ENCODE data around the gene VAV2. TPM values are rescaled to one million over a fixed set of nuclear protein-coding genes. Genes with fewer than 3 reads are reported as not detected.

Gene VAV2
- total RNA-seq, 2 experiments from 2014 or later: 4.7 to 6.4 TPM

- POLR2A ChIA-PET: no interaction called here
- H3K4me3 Mint-ChIP-seq: no peak overlapping the region
These were observed 4.0 kb downstream of the VAV2 start for GRCh38 chr9:133987946-133988665.

GRCh38 chr9:133987446-133987788, 4.7 kb downstream of the VAV2 start:
- POLR2A ChIA-PET: no interaction called here
- H3K4me1 Mint-ChIP-seq: no peaks in the 10 kb centered on the region
- ATAC-seq (ENCODE audit: low read depth) (no peak), DNase-seq (no peak)
- peaks cover 5% of the 10 kb centered on the region for H3K27me3 Mint-ChIP-seq
- no peaks in the 10 kb centered on the region for H3K9me3 Mint-ChIP-seq
- no peaks in the 10 kb centered on the region for H3K36me3 Mint-ChIP-seq
- H3K4me3 Mint-ChIP-seq: no peak overlapping the region
- H3K27ac Mint-ChIP-seq: no peak overlapping the region

More at GRCh38 chr9:133987946-133988665, 4.0 kb downstream of the VAV2 start:
- Mint-ChIP-seq H3K27ac (no peak overlapping the region), H3K4me1 (no peaks in the 10 kb centered on the region), H3K9me3 (no peaks in the 10 kb centered on the region), H3K27me3 (peaks cover 5% of the 10 kb centered on the region), H3K36me3 (no peaks in the 10 kb centered on the region)
- DNase-seq (no peak), ATAC-seq (ENCODE audit: low read depth) (no peak)

- DNase-seq: no peak
- Mint-ChIP-seq H3K4me1 (no peaks in the 10 kb centered on the region), H3K36me3 (no peaks in the 10 kb centered on the region), H3K27ac (no peak overlapping the region), H3K27me3 (peaks cover 5% of the 10 kb centered on the region), H3K9me3 (no peaks in the 10 kb centered on the region), H3K4me3 (no peak overlapping the region)
- POLR2A ChIA-PET: no interaction called here
- ATAC-seq (ENCODE audit: low read depth): no peak
These were observed 5.2 kb downstream of the VAV2 start for GRCh38 chr9:133986774-133987445.

- no peak overlapping the region for H3K4me3 Mint-ChIP-seq
- DNase-seq (no peak), ATAC-seq (ENCODE audit: low read depth) (no peak)
- no peaks in the 10 kb centered on the region for H3K36me3 Mint-ChIP-seq
- H3K27ac Mint-ChIP-seq: no peak overlapping the region
- H3K4me1 Mint-ChIP-seq: no peaks in the 10 kb centered on the region
- H3K9me3 Mint-ChIP-seq: no peaks in the 10 kb centered on the region
- POLR2A ChIA-PET: no interaction called here
- H3K27me3 Mint-ChIP-seq: peaks cover 5% of the 10 kb centered on the region
These were observed 6.1 kb downstream of the VAV2 start for GRCh38 chr9:133986061-133986460.

GRCh38 chr9:133982971-133983720, 9.0 kb downstream of the VAV2 start:
- no peaks in the 10 kb centered on the region for H3K27me3 Mint-ChIP-seq
- H3K27ac Mint-ChIP-seq: no peak overlapping the region
- H3K9me3 Mint-ChIP-seq: no peaks in the 10 kb centered on the region
- no peaks in the 10 kb centered on the region for H3K4me1 Mint-ChIP-seq
- POLR2A ChIA-PET: no interaction called here
- H3K36me3 Mint-ChIP-seq: no peaks in the 10 kb centered on the region
- no peak for DNase-seq
- no peak overlapping the region for H3K4me3 Mint-ChIP-seq
- no peak for ATAC-seq (ENCODE audit: low read depth)

GRCh38 chr9:133981958-133982681, 10.0 kb downstream of the VAV2 start:
- Mint-ChIP-seq H3K36me3 (no peaks in the 10 kb centered on the region), H3K27me3 (no peaks in the 10 kb centered on the region), H3K4me3 (no peak overlapping the region), H3K27ac (no peak overlapping the region), H3K4me1 (no peaks in the 10 kb centered on the region), H3K9me3 (no peaks in the 10 kb centered on the region)
- DNase-seq (no peak), ATAC-seq (ENCODE audit: low read depth) (no peak)
- POLR2A ChIA-PET: no interaction called here

- DNase-seq: no peak
- H3K36me3 Mint-ChIP-seq: no peaks in the 10 kb centered on the region
- no peak for ATAC-seq (ENCODE audit: low read depth)
- no peak overlapping the region for H3K27ac Mint-ChIP-seq
- POLR2A ChIA-PET: no interaction called here
- H3K4me1 Mint-ChIP-seq: no peaks in the 10 kb centered on the region
- H3K9me3 Mint-ChIP-seq: no peaks in the 10 kb centered on the region
- no peaks in the 10 kb centered on the region for H3K27me3 Mint-ChIP-seq
- no peak overlapping the region for H3K4me3 Mint-ChIP-seq
These were observed 10.6 kb downstream of the VAV2 start for GRCh38 chr9:133981589-133981957.

- Mint-ChIP-seq H3K27ac (no peak overlapping the region), H3K4me3 (no peak overlapping the region), H3K36me3 (no peaks in the 10 kb centered on the region), H3K4me1 (no peaks in the 10 kb centered on the region), H3K9me3 (no peaks in the 10 kb centered on the region), H3K27me3 (no peaks in the 10 kb centered on the region)
- POLR2A ChIA-PET: interaction anchor here (0.6 kb wide), 1 partner anchor 29 kb away, joined by 3 read pairs; no protein-coding TSS in a partner anchor
- DNase-seq (no peak), ATAC-seq (ENCODE audit: low read depth) (no peak)
These were observed 11.1 kb downstream of the VAV2 start for GRCh38 chr9:133980864-133981588.

GRCh38 chr9:133979921-133980863, 11.9 kb downstream of the VAV2 start:
- no peak for ATAC-seq (ENCODE audit: low read depth)
- Mint-ChIP-seq H3K27me3 (no peaks in the 10 kb centered on the region), H3K9me3 (no peaks in the 10 kb centered on the region), H3K27ac (no peak overlapping the region), H3K4me1 (no peaks in the 10 kb centered on the region), H3K4me3 (no peak overlapping the region), H3K36me3 (no peaks in the 10 kb centered on the region)
- POLR2A ChIA-PET: interaction anchor here (0.6 kb wide), 1 partner anchor 30 kb away, joined by 3 read pairs; no protein-coding TSS in a partner anchor
- DNase-seq: no peak

- no peak for ATAC-seq (ENCODE audit: low read depth)
- no peaks in the 10 kb centered on the region for H3K36me3 Mint-ChIP-seq
- no peaks in the 10 kb centered on the region for H3K27me3 Mint-ChIP-seq
These were observed 12.7 kb downstream of the VAV2 start for GRCh38 chr9:133979273-133979920.

GRCh38 chr9:133978899-133979272, 13.2 kb downstream of the VAV2 start:
- Mint-ChIP-seq H3K9me3 (no peaks in the 10 kb centered on the region), H3K36me3 (no peaks in the 10 kb centered on the region), H3K27me3 (no peaks in the 10 kb centered on the region), H3K4me3 (no peak overlapping the region), H3K27ac (no peak overlapping the region), H3K4me1 (no peaks in the 10 kb centered on the region)
- POLR2A ChIA-PET: no interaction called here
- no peak for DNase-seq
- no peak for ATAC-seq (ENCODE audit: low read depth)

More at GRCh38 chr9:133979273-133979920, 12.7 kb downstream of the VAV2 start:
- Mint-ChIP-seq H3K4me1 (no peaks in the 10 kb centered on the region), H3K9me3 (no peaks in the 10 kb centered on the region), H3K27ac (no peak overlapping the region), H3K4me3 (no peak overlapping the region)
- POLR2A ChIA-PET: no interaction called here
- no peak for DNase-seq

Measured in activated naive CD8-positive, alpha-beta T cell treated with anti-CD3 and anti-CD28 coated beads, Interleukin-2, amount 10 ng/mL, durations not matched to agents 7 days and 5 days (primary cell).